Measurements from ENCODE around the gene ZNF609. TPM values are rescaled to one million over a fixed set of nuclear protein-coding genes. Genes with fewer than 3 reads are reported as not detected.

Gene ZNF609
- total and polyA plus RNA-seq, 4 donors = 4.6 to 18.1 (median 8.0) TPM

GRCh38 chr15:64478863-64479262, 18.5 kb downstream of the ZNF609 start:
- no peak overlapping the region for H3K27ac ChIP-seq (ENCODE audit: low read depth in 1 of 2, low read length in 2 of 2)
- WGBS = 0% methylated on average over 1 of the region's 1 CpG
- TF ChIP-seq, protein P1, sequence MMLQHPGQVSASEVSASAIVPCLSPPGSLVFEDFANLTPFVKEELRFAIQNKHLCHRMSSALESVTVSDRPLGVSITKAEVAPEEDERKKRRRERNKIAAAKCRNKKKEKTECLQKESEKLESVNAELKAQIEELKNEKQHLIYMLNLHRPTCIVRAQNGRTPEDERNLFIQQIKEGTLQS (IDR thresholded peaks at IDR 0.05) = no peak
- TF ChIP-seq HNF4A (conservative IDR thresholded peaks at IDR 0.05) (peak in 1 of 2 donors; percentile 37), SP1 (IDR thresholded peaks at IDR 0.05) (peak; percentile 7), EGR1 (IDR thresholded peaks at IDR 0.05; ENCODE audit: low read depth in 2 of 2) (no peak), ZBTB33 (IDR thresholded peaks at IDR 0.05) (no peak), RXRA (IDR thresholded peaks at IDR 0.05) (peak in 1 of 2 donors; percentile 14), HNF4G (IDR thresholded peaks at IDR 0.05) (no peak), RAD21 (IDR thresholded peaks at IDR 0.05) (peak in 1 of 2 donors; percentile 44), GABPA (IDR thresholded peaks at IDR 0.05 in 1 of 2, conservative IDR thresholded peaks at IDR 0.05 in 1 of 2) (no peak)

DNA sequence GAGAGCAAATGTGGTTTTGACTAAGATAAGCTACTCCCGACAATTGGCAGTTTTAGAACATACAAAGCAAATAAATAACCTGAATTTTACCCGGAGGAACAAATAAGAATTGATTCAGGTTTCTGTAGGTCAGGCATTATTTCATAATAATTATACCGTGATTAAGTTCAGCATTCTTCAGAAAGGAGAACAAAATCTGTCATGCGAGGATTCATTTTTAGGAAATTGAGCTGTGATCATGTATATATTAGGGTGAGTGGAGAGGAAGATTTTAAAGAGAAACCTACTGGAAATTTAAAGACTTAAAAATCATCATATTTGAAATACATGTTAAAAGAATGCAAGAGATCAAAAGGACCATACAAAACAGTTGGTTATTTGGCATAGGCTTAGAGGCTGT, 20.5 kb downstream of the ZNF609 start:
- 39% methylated on average over 4 of the region's 4 CpGs for WGBS
- H3K4me3 ChIP-seq (ENCODE audit: low read depth in 1 of 3, low read length in 3 of 3) = no peak overlapping the region
- H3K4me1 ChIP-seq (ENCODE audit: control insufficient read depth in 4 of 4, insufficient read depth in 4 of 4, low read length in 3 of 4) = peaks cover 9 to 25% (median 13%) of the 10 kb centered on the region in 4 donors
- H3K9me3 ChIP-seq (ENCODE audit: control insufficient read depth in 4 of 4, low read length in 3 of 4) = no peaks in the 10 kb centered on the region
- no peaks in the 10 kb centered on the region for H3K27me3 ChIP-seq (ENCODE audit: control insufficient read depth in 4 of 4, insufficient read depth in 4 of 4, low read length in 3 of 4)
- H3K9ac ChIP-seq (ENCODE audit: low read depth in 1 of 2, low read length in 2 of 2) = no peak overlapping the region
- H3K27ac ChIP-seq (ENCODE audit: low read depth in 1 of 2, low read length in 2 of 2) = no peak overlapping the region
- H3K36me3 ChIP-seq (ENCODE audit: control insufficient read depth in 4 of 4, insufficient read depth in 3 of 4, low read depth in 1 of 4, low read length in 3 of 4) = no peaks in the 10 kb centered on the region
- TF ChIP-seq EGR1 (IDR thresholded peaks at IDR 0.05; ENCODE audit: low read depth in 2 of 2) = no peak
- no peak for TF ChIP-seq SP1 (IDR thresholded peaks at IDR 0.05)
- TF ChIP-seq TAF1 (conservative IDR thresholded peaks at IDR 0.05) = no peak
- TF ChIP-seq, protein P2, sequence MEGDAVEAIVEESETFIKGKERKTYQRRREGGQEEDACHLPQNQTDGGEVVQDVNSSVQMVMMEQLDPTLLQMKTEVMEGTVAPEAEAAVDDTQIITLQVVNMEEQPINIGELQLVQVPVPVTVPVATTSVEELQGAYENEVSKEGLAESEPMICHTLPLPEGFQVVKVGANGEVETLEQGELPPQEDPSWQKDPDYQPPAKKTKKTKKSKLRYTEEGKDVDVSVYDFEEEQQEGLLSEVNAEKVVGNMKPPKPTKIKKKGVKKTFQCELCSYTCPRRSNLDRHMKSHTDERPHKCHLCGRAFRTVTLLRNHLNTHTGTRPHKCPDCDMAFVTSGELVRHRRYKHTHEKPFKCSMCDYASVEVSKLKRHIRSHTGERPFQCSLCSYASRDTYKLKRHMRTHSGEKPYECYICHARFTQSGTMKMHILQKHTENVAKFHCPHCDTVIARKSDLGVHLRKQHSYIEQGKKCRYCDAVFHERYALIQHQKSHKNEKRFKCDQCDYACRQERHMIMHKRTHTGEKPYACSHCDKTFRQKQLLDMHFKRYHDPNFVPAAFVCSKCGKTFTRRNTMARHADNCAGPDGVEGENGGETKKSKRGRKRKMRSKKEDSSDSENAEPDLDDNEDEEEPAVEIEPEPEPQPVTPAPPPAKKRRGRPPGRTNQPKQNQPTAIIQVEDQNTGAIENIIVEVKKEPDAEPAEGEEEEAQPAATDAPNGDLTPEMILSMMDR (IDR thresholded peaks at IDR 0.05; ENCODE audit: low read depth, low read length, missing input control) = no peak
- TF ChIP-seq FOXA1 (IDR thresholded peaks at IDR 0.05) = no peak
- no peak for TF ChIP-seq FOXA2 (IDR thresholded peaks at IDR 0.05)
- TF ChIP-seq, protein P3, sequence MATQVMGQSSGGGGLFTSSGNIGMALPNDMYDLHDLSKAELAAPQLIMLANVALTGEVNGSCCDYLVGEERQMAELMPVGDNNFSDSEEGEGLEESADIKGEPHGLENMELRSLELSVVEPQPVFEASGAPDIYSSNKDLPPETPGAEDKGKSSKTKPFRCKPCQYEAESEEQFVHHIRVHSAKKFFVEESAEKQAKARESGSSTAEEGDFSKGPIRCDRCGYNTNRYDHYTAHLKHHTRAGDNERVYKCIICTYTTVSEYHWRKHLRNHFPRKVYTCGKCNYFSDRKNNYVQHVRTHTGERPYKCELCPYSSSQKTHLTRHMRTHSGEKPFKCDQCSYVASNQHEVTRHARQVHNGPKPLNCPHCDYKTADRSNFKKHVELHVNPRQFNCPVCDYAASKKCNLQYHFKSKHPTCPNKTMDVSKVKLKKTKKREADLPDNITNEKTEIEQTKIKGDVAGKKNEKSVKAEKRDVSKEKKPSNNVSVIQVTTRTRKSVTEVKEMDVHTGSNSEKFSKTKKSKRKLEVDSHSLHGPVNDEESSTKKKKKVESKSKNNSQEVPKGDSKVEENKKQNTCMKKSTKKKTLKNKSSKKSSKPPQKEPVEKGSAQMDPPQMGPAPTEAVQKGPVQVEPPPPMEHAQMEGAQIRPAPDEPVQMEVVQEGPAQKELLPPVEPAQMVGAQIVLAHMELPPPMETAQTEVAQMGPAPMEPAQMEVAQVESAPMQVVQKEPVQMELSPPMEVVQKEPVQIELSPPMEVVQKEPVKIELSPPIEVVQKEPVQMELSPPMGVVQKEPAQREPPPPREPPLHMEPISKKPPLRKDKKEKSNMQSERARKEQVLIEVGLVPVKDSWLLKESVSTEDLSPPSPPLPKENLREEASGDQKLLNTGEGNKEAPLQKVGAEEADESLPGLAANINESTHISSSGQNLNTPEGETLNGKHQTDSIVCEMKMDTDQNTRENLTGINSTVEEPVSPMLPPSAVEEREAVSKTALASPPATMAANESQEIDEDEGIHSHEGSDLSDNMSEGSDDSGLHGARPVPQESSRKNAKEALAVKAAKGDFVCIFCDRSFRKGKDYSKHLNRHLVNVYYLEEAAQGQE (IDR thresholded peaks at IDR 0.05) = no peak
- no peak for TF ChIP-seq YY1 (IDR thresholded peaks at IDR 0.05)
- TF ChIP-seq, protein P1 (IDR thresholded peaks at IDR 0.05) = no peak
- no peak for TF ChIP-seq HNF4G (IDR thresholded peaks at IDR 0.05)
- no peak for DNase-seq (ENCODE audit: low spot score)

More at GRCh38 chr15:64478863-64479262, 18.5 kb downstream of the ZNF609 start:
- Histone ChIP-seq H3K27me3 (ENCODE audit: control insufficient read depth in 4 of 4, insufficient read depth in 4 of 4, low read length in 3 of 4) (no peaks in the 10 kb centered on the region), H3K9me3 (ENCODE audit: control insufficient read depth in 4 of 4, low read length in 3 of 4) (no peaks in the 10 kb centered on the region), H3K4me3 (ENCODE audit: low read depth in 1 of 3, low read length in 3 of 3) (no peak overlapping the region), H3K9ac (ENCODE audit: low read depth in 1 of 2, low read length in 2 of 2) (no peak overlapping the region), H3K36me3 (ENCODE audit: control insufficient read depth in 4 of 4, insufficient read depth in 3 of 4, low read depth in 1 of 4, low read length in 3 of 4) (peaks cover 0 to 2% (median 0%) of the 10 kb centered on the region in 4 donors), H3K4me1 (ENCODE audit: control insufficient read depth in 4 of 4, insufficient read depth in 4 of 4, low read length in 3 of 4) (peaks cover 9 to 22% (median 13%) of the 10 kb centered on the region in 4 donors)
- no peak for DNase-seq (ENCODE audit: low spot score)

All from liver (tissue), 9 donors.